Suprapubic skin (tissue), 4 donors: ENCODE measurements around the gene CADPS2.

ENCODE experiments used
- CTCF ChIP-seq, 2 donors: fragments of 200-600 bp in 1 of 2; fragments of 450-650 bp in 1 of 2; sonication (generic) in 1 of 2; IDR thresholded peaks; one replicate each; pipeline ENCODE4 v1.5.1; 2016 to 2019; ENCODE audit warnings: antibody characterized with exemption in 2 of 2, mild to moderate bottlenecking in 1 of 2, moderate library complexity in 1 of 2
- EP300 ChIP-seq: sonication (generic); formaldehyde crosslinking; IDR thresholded peaks from one replicate; pipeline ENCODE4 v1.6.1; 2017; ENCODE audit warnings: antibody characterized with exemption
- POLR2A ChIP-seq, 2 donors: fragments of 450-650 bp; IDR thresholded peaks; one replicate each; pipeline ENCODE4 v1.6.1; 2017; ENCODE audit warnings: antibody characterized with exemption in 2 of 2, mild to moderate bottlenecking in 2 of 2, moderate library complexity in 2 of 2
- POLR2AphosphoS5 ChIP-seq, 3 donors: sonication (generic); formaldehyde crosslinking; IDR thresholded peaks; one replicate each; pipeline ENCODE4 v1.6.1; 2017; ENCODE audit warnings: antibody characterized with exemption in 3 of 3

GRCh38 chr7:122543166-122543565, 343.1 kb downstream of the CADPS2 start:
- TF ChIP-seq CTCF (IDR thresholded peaks at IDR 0.05): no peak
- no peak for TF ChIP-seq EP300
- no peak for TF ChIP-seq POLR2A (IDR thresholded peaks at IDR 0.05)
- no peak for TF ChIP-seq POLR2AphosphoS5 (IDR thresholded peaks at IDR 0.05)
